Fibroblast of upper back skin (primary cell): ENCODE measurements around the gene KLHL8.

Experiments
- DNase-seq: peaks from one replicate; pipeline ENCODE4 v3.0.0-alpha.2; 2013

The KLHL8 gene

DNA sequence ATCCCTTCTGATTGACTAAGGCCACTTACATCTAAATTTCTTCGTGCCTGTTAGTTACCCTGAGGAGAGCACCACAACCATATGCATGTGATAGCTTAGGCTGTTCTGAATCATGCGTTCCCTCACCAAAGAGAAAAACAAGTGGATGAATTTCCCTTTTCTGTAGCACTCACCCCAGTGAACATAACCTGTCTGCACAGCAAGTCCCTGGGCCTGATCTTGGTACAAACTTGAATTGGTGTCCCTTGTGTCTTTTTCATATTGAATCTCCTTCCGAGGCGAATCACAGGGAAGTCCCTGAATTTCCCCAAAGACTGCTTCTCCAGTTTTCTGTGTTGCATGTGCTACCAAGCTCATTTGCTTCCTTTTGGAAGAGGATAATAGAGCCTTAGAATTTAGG, 100.4 kb downstream of the KLHL8 start:
- no peak for DNase-seq

DNA sequence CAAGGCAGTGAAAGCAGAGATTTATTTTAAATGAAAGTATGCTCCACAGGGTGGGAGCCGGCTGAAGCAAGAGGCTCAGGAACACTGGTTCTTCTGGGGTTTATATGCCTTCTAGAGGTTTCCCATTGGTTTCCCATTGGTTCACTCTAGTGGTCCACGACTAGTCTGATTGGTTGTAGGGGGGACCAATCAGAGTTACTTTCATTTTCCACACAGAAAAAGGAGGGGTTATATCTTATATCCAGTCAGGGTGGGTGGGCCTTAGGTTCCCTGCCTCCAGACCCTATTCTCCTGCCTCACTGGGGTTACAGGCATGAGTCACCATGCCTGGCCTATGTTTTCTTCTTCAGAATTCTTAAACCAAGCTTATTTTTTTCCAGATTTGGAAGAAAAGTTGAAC, 101.6 kb downstream of the KLHL8 start:
- DNase-seq = peak; percentile 79

DNA sequence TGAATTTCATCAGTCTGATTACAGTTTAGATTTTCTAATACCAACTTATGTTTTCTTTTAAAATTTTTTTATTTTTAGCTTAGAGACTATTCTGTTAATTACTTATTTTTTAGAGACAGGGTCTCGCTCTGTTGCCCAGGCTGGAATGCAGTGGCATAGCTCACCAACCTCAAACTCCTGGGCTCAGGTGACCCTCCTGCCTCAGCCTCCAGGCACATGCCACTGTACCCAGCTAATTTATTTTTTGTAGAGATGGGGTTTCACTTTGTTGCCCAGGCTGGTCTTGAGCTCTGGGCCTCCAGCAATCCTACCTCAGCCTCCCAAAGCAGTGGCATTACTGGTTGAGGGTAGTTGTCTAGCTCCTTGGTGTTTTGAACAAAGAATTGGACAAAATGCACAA, 102.0 kb downstream of the KLHL8 start:
- DNase-seq = no peak

DNA sequence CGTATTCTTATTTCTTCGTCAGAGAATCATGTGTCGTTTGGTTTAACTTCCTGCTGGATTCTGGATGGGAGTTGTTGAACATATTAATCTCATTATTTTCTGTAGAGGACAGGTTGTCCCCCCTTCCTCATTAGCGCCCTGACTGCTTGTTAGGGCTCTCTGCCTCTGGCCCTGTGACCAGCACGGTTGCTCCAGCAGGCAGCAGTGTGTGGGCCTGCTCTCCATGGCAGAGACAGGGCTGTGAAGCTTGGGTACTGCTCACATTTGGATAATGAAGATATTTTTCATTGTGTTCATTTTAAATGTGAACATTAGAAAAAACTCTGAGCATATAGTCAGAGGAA, 102.7 kb downstream of the KLHL8 start:
- no peak for DNase-seq

DNA sequence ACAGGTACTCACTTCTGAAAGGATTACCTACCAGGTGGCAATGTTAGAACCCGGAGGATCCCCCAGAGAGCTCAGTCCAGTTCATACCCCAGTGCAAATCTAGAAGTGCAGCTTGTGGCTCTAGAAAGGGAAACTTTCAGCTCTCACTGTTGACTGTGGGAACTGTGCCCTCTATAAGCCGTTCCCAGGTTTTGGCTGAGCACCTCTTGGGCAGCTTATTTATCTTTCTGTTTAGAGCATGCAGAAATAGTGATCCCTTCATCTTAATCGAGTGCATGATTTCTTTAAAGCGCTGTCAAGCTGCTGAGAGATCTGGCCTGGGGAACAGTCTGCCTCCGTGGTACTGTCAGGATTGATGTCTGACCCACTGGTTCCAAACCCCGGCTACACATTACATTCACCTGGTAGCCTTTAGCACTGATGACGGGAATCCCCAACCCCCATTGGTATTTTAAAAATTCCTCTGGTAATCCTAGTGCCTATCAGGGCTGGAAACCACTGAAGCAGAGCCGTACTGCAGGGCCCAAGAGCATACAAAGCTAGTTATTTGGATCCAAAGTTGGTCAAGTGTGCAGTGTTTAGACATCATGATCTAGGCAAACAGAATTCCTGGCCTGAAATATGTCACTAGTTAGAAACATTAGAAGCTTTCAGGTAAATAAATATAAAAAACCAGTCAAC, 103.2 kb downstream of the KLHL8 start:
- no peak for DNase-seq

DNA sequence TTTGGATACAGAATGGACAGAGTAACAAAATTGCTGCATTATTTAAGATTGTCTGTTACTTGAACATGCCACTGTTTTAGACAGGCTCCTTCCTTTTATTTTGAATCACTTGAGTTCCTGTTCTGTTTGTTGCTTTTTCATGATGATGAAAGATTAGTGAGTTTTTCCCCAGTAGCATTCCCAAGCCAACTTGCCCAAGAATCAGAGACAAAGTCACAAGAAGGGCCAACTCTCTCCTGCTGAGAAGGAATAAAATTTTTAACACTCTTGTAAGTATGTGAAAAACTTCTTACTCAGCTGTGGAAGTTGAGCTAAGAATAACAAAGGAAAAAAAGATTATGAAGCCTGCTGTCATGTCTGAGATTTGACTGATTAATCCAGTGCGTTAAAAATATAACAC, 104.2 kb downstream of the KLHL8 start:
- DNase-seq = peak; percentile 35

DNA sequence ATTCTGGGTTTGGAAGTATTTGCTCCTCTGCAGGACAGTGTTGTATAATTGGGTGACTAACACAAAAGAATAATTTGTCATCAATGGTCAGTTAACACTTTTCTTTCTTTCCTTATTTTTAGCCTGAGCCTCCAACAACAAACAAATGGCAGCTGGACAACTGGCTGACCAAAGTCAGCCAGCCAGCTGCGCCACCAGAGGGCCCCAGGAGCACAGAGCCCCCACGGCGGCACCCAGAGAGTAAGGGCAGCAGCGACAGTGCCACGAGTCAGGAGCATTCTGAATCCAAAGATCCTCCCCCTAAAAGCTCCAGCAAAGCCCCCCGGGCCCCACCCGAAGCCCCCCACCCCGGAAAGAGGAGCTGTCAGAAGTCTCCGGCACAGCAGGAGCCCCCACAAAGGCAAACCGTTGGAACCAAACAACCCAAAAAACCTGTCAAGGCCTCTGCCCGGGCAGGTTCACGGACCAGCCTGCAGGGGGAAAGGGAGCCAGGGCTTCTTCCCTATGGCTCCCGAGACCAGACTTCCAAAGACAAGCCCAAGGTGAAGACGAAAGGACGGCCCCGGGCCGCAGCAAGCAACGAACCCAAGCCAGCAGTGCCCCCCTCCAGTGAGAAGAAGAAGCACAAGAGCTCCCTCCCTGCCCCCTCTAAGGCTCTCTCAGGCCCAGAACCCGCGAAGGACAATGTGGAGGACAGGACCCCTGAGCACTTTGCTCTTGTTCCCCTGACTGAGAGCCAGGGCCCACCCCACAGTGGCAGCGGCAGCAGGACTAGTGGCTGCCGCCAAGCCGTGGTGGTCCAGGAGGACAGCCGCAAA, 106.0 kb downstream of the KLHL8 start:
- DNase-seq = no peak

DNA sequence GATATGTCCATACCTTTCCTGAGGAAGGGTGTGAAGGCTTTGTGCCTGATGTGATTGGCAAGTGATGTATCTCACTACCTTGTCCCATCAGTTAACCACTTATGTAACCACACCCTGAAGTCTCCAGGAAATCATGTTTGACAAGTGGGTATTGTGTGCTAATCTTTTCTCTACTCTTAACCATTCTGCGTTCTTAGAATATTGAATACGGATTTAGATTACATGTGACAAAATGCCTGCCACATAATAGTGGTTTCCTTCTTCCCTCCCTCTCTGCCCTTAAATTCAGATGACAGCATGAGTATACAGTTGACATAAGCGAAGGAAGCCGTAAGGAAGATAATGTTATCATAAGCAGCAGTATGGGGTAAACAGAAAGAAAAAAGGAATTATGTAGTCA, 108.4 kb downstream of the KLHL8 start:
- no peak for DNase-seq
